ENCODE measurements around the gene HTR6.
"Not testable (repeated sequence)": the region's sequence is repeated elsewhere in the genome, so short reads cannot be mapped to it uniquely, and the experiment has no call there.

GRCh38 chr1:19635064-19635463, 29.6 kb upstream of the HTR6 start:
- not testable (repeated sequence) for TF ChIP-seq CTCF, POLR2A (IDR thresholded peaks at IDR 0.05)

Data from tibial nerve (tissue), 3 donors.